GM19193 (cell line): ENCODE data around the gene IQSEC1.

Source experiments
- POLR2A ChIP-seq: IDR thresholded peaks from 4 replicates; pipeline ENCODE4 v1.6.1; 2011; ENCODE audit not compliant: insufficient read depth, insufficient read length; ENCODE audit errors: extremely low read depth

Gene IQSEC1

DNA sequence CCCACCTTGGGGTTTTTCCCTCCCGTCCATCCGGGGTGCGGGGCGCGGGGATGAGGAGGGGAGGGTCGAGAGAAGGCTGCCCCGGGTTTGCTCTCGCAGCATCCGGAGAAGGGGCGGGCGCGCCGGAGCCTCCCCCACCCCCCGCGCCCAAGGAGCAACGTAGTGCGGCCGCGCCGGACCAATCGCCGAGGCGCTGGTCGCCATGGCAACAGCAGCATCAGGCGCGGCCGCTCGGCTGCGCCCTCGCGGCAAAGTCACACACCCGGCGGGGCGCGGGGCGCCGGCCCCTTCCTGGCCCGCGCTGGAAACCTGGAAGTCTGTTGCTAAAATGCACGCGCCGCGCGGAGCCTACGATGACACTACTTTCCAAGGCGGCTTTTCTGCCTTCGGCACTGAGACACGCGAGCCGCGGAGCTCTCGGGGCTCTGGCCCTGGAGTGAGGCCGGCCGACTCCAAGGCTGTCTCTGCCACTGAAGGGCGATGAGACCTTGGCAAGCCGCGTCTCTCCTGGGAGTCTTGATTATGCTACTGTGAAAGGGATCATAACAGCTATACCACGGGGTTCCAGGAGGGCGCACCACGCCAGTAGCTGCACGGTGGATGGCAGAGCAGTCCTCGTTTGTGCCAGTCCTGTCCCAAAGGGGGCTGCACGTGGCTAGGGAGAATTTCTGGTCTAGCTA, at the start of gene IQSEC1:
Gene IQSEC1 (minus strand): TSS at position 104 of the 680 bp plus-strand sequence. CDS start 415 bp downstream, outside the sequence.
- TF ChIP-seq POLR2A: no peak

GRCh38 chr3:13122081-13123012, 49.1 kb upstream of the IQSEC1 start:
- no peak for TF ChIP-seq POLR2A

- TF ChIP-seq POLR2A: no peak
Observed at GRCh38 chr3:13121553-13122001, 48.3 kb upstream of the IQSEC1 start.

- no peak for TF ChIP-seq POLR2A
Observed at GRCh38 chr3:13120928-13121552, 47.8 kb upstream of the IQSEC1 start.

DNA sequence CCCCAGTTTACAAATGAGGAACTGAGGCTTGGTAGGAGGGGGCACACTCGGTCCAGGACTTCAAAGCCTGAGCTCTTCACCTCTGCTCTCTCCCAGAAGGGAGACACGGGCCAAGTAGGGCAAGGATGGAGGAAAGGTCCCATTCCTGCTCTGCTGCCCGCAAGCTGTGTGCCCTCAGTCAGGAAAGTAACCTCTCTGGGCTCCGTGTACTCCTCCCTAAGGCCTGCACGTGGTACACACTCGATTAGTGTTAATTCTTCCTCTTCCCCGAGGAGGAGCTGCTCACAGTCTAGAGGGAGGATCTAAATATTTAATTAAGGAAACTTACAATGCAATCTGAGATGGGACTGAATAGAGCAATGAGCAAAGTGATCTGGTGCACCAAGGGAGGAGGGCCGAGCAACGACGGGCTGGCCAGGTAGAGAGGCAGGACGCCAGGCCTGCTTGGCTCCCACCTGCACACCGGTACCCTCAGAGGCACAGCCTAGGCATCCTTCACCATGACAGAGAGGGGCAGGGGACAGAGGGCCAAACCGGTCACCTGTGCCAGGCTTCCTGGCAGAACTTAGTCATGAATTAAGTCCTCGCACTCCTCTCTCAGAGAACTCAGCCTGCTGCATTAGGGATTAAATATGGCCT, 47.2 kb upstream of the IQSEC1 start:
- TF ChIP-seq POLR2A: no peak

DNA sequence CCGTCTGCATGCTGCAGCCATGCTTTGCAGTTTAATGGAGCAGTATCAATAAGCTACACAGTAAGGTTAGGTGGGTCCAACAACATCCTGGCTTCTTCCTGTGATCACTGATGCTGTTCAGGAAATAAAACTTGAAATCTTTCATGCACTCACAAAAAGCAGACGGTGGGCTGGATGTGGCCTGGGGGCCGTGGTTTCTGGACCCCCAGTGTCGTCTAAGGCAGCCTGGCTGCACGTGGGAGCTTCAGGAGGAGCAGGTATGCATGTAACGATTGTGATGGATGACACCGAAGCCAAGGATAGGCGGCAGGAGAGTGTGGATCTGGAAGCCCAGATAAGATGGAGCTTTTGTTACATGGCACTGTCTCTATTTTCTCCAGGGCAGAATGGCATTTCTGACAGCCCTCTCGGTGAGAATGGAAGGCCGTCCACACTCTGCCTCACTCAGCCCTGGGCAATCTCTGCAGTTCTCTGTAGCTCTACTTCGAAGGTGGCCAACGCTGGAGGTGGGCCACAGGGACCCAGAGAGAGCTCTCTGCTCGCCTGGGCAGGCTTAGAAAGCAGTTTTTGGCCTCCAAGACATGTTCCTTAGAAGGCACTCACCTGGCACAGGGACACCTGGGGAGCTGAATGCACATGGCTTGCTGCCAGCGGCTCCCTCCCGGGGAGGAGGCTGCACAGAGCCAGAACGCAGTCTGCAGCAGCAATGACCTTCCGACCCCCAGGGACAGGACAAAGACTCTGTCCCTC, 46.4 kb upstream of the IQSEC1 start:
- no peak for TF ChIP-seq POLR2A

DNA sequence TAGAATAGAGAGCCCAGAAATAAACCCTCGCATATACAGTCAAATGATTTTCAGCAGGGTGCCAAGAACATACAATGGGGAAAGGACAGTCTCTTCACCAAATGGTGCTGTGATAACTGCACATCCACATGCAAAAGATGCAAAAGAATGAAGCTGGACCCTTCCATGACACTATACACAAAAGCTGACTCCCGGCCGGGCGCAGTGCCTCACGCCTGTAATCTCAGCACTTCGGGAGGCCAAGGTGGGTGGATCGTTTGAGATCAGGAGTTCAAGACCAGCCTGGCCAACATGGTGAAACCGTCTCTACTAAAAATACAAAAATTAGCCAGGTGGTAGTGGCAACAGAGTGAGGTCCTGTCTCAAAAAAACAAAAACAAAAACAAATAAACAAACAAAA, 43.2 kb upstream of the IQSEC1 start:
- no peak for TF ChIP-seq POLR2A

GRCh38 chr3:13115991-13116390, 42.8 kb upstream of the IQSEC1 start:
- TF ChIP-seq POLR2A: no peak

- TF ChIP-seq POLR2A: no peak
Observed at GRCh38 chr3:13115576-13115910, 42.3 kb upstream of the IQSEC1 start.

DNA sequence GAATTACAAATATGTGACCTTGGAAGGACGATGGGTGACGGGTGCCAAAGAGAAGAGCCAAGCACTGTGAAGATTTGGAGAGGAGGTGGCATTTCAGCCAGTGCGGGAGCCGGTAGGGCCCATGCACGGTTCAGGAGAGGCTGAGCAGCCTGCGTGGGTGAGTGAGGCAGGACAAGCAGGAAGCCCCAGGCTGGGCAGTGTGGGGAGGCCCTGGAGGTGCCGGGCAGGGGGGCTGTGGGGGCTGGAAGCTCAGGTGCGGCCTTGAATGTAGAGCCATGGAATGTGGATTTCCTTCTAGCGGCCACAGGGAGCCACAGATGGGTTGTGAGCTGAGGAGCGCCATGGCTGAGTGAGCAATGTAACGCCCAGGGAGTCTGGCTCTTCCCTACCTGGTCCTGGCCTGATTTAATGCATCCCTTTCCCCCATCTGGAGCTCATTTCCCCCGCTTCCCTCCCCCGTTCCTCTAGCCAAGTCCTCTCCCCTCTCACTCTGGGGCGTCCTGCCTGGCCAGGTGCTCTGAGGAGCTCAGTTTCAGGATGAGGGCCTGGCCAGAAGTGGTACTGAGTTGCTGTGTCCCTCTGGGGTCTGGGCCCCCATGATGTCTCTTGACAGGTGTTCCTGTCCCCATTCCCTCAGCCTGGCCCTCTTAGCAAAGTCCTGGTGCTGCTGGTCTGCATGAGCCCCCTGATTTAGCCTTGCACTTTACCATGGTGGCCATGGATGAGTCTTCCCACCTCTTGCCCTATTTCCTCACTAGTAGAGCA, 41.8 kb upstream of the IQSEC1 start:
- no peak for TF ChIP-seq POLR2A

DNA sequence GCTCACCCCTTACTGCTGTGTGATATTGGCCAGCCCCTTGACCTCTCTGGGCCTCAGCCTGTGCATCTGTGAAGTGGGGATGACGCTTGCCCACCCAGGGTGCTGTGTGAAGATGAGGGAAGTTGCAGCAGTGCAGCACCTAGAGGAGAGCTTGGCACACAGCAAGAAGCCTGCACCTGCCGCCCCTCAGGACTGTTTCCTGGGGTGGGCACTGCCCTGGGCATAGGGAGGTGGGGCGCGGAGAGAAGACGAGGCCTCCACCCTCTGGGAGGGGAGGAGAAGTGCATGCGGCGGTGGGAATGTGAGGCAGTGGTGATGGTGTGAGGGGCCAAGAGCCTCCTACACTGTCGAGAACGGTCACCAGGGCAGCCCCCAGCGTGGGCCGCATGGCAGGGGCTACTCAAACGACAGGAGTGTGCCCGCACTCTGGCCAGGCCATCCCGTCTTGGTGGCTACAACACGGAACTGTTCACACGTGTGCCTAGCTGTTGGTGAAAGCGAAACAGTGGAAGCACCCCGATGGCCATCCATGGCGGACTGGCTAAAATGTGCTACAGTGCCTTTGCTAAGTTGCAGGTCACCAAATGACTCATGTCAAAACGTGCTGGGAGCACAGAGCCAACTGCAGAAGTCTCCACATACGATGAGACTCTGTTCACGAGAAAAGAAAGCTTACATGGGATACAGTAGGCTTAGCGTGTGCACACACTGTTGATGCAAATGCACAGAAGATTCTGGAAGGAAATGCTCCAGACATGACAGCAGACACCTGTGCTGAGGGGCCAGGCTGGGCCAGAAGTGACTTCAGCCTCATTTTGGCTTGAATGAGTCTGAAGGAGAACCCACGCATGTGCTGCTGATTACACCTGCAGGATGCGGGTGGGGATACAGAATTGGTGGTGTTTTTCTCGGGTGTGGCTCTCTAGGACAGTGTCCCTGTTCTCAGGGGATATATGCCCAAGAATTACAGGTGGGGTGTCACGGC, 40.4 kb upstream of the IQSEC1 start:
- no peak for TF ChIP-seq POLR2A

GRCh38 chr3:13112521-13113345, 39.5 kb upstream of the IQSEC1 start:
- TF ChIP-seq POLR2A: no peak

DNA sequence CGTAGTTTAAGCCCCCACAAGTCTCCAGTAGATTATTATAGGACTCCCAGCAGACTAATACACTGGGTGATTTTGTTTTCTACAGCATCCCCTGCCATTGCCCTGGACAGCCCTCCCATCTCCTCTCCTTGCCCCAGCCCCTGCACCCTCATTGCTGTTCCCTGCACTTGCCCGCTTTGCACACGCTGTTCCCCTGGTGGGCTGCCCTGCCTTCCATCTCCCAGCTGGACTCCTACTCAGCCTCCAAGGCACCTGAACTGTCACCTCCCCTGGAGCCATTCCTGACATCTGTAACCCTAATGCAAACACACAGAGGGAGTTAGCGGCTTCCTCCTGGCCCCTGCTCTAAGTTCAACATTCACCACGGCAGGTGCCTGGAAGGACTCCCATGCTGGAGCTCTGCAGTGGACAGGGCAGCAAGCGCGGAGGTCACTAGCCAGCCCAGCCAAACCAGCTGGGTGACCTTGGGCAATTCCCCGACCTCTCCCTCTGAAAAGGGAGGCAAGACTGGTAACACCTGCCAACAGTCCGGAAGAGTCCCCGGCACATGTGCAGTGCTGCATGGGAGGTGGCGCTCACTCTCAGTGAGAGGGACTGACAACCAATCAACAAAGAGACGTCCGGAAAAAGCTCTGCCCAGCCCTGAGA, 38.8 kb upstream of the IQSEC1 start:
- no peak for TF ChIP-seq POLR2A
